RWPE2 (cell line): Measurements from ENCODE around the gene DTX3L.

Source experiments
- ATAC-seq: fragments of 200-7000 bp; cut with Tn5 transposase; 3 replicates; pipeline ENCODE4 v1.9.1; 2021; ENCODE audit warnings: low read depth
- DNase-seq: peaks from one replicate; pipeline ENCODE4 v3.0.0-alpha.2; 2020; ENCODE audit warnings: low spot score
- H3K27ac ChIP-seq: fragments of 450-650 bp; 2 replicates; pipeline ENCODE4 v1.5.1; 2017; ENCODE audit warnings: mild to moderate bottlenecking; ENCODE audit not compliant: poor library complexity, severe bottlenecking
- H3K27me3 ChIP-seq: fragments of 250-450 bp; sonication (Bioruptor Pico); 2 replicates; pipeline ENCODE4 v1.5.1; 2021; ENCODE audit warnings: mild to moderate bottlenecking, moderate library complexity; ENCODE audit not compliant: insufficient read depth, poor library complexity, severe bottlenecking
- H3K36me3 ChIP-seq: fragments of 250-450 bp; sonication (Bioruptor Pico); 2 replicates; pipeline ENCODE4 v1.5.1; 2020; ENCODE audit warnings: low read depth, mild to moderate bottlenecking, moderate library complexity
- H3K4me1 ChIP-seq: fragments of 250-450 bp; sonication (Bioruptor Pico); 2 replicates; pipeline ENCODE4 v1.5.1; 2021; ENCODE audit warnings: mild to moderate bottlenecking, moderate library complexity; ENCODE audit not compliant: insufficient read depth, poor library complexity, severe bottlenecking
- H3K4me3 ChIP-seq: fragments of 250-450 bp; sonication (Bioruptor Pico); 2 replicates; pipeline ENCODE4 v1.5.1; 2021; ENCODE audit warnings: mild to moderate bottlenecking, moderate library complexity; ENCODE audit not compliant: severe bottlenecking
- H3K9me3 ChIP-seq: fragments of 250-450 bp; sonication (Bioruptor Pico); 2 replicates; pipeline ENCODE4 v1.5.1; 2021; ENCODE audit warnings: mild to moderate bottlenecking, moderate library complexity; ENCODE audit not compliant: severe bottlenecking
- CTCF ChIP-seq: fragments of 450-650 bp; IDR thresholded peaks from one replicate; pipeline ENCODE4 v1.5.1; 2017; ENCODE audit warnings: mild to moderate bottlenecking, moderate library complexity; ENCODE audit not compliant: poor library complexity, severe bottlenecking

DTX3L gene

GRCh38 chr3:122519693-122520092, 44.4 kb upstream of the DTX3L start:
- H3K36me3 ChIP-seq, result no peaks in the 10 kb centered on the region
- peak; percentile 51 for ATAC-seq
- DNase-seq, result no peak
- H3K4me3 ChIP-seq, result no peak overlapping the region
- no peak overlapping the region for H3K27ac ChIP-seq
- no peaks in the 10 kb centered on the region for H3K27me3 ChIP-seq
- no peak for TF ChIP-seq CTCF
- H3K4me1 ChIP-seq, result no peaks in the 10 kb centered on the region
- H3K9me3 ChIP-seq, result no peaks in the 10 kb centered on the region

- Histone ChIP-seq H3K27me3 (no peaks in the 10 kb centered on the region), H3K27ac (no peak overlapping the region), H3K4me3 (no peak overlapping the region), H3K36me3 (no peaks in the 10 kb centered on the region), H3K9me3 (no peaks in the 10 kb centered on the region), H3K4me1 (no peaks in the 10 kb centered on the region)
- no peak for TF ChIP-seq CTCF
- DNase-seq (no peak), ATAC-seq (no peak)
Measured at GRCh38 chr3:122520861-122521260, 43.3 kb upstream of the DTX3L start.

- Histone ChIP-seq H3K4me1 (no peaks in the 10 kb centered on the region), H3K9me3 (no peaks in the 10 kb centered on the region), H3K4me3 (no peak overlapping the region), H3K27ac (no peak overlapping the region), H3K27me3 (no peaks in the 10 kb centered on the region), H3K36me3 (no peaks in the 10 kb centered on the region)
- DNase-seq (no peak), ATAC-seq (no peak)
- TF ChIP-seq CTCF, result no peak
Measured at GRCh38 chr3:122523317-122523716, 40.8 kb upstream of the DTX3L start.

- Histone ChIP-seq H3K27me3 (no peaks in the 10 kb centered on the region), H3K4me3 (no peak overlapping the region), H3K27ac (no peak overlapping the region), H3K9me3 (no peaks in the 10 kb centered on the region), H3K36me3 (peaks cover 15% of the 10 kb centered on the region; the same call in 1 of the 2 replicates), H3K4me1 (peaks cover 12% of the 10 kb centered on the region)
- ATAC-seq (no peak), DNase-seq (no peak)
- TF ChIP-seq CTCF, result no peak
Measured at GRCh38 chr3:122530164-122530563, 34.0 kb upstream of the DTX3L start.

- Histone ChIP-seq H3K9me3 (no peaks in the 10 kb centered on the region), H3K36me3 (peaks cover 16% of the 10 kb centered on the region; the same call in 1 of the 2 replicates), H3K27me3 (no peaks in the 10 kb centered on the region), H3K27ac (peak overlapping the region; percentile 19), H3K4me1 (peaks cover 12% of the 10 kb centered on the region), H3K4me3 (no peak overlapping the region)
- ATAC-seq, result no peak
- TF ChIP-seq CTCF, result no peak
- no peak for DNase-seq
Measured at GRCh38 chr3:122533480-122533879, 30.7 kb upstream of the DTX3L start.
